ENCODE results near the gene POLD1.

DNA sequence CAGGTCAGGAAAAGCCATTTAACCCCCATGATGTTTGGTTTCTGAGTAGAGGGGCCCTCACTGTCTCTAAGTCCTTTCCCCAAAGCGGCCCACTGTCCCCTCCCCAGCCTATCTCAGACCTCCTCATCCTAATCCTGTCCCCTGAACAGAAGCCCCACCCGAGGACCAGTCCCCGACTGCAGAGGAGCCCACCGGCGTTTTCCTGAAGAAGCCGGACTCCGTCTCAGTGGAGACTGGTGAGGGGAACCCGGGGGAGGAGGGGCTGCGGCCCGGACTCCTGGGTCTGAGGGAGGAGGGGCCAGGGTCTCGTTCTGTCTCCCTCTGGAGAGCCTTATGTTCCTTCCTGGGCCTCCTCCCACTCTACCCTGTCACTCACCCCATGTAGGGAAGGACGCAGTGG lies 51.5 kb downstream of the POLD1 start:
- TF ChIP-seq CTCF (IDR thresholded peaks at IDR 0.05) (no peak), USF2 (IDR thresholded peaks at IDR 0.05; ENCODE audit: borderline replicate concordance, low read depth, low read length) (no peak), EP300 (IDR thresholded peaks at IDR 0.05; ENCODE audit: borderline replicate concordance in 1 of 2, low read depth in 1 of 2, low read length in 1 of 2) (no peak), FOXM1 (IDR thresholded peaks at IDR 0.05; ENCODE audit: low read depth) (no peak), POLR2AphosphoS5 (IDR thresholded peaks at IDR 0.05; ENCODE audit: low read depth, low read length) (no peak)
- TF ChIP-seq, protein P1, sequence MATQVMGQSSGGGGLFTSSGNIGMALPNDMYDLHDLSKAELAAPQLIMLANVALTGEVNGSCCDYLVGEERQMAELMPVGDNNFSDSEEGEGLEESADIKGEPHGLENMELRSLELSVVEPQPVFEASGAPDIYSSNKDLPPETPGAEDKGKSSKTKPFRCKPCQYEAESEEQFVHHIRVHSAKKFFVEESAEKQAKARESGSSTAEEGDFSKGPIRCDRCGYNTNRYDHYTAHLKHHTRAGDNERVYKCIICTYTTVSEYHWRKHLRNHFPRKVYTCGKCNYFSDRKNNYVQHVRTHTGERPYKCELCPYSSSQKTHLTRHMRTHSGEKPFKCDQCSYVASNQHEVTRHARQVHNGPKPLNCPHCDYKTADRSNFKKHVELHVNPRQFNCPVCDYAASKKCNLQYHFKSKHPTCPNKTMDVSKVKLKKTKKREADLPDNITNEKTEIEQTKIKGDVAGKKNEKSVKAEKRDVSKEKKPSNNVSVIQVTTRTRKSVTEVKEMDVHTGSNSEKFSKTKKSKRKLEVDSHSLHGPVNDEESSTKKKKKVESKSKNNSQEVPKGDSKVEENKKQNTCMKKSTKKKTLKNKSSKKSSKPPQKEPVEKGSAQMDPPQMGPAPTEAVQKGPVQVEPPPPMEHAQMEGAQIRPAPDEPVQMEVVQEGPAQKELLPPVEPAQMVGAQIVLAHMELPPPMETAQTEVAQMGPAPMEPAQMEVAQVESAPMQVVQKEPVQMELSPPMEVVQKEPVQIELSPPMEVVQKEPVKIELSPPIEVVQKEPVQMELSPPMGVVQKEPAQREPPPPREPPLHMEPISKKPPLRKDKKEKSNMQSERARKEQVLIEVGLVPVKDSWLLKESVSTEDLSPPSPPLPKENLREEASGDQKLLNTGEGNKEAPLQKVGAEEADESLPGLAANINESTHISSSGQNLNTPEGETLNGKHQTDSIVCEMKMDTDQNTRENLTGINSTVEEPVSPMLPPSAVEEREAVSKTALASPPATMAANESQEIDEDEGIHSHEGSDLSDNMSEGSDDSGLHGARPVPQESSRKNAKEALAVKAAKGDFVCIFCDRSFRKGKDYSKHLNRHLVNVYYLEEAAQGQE (IDR thresholded peaks at IDR 0.05; ENCODE audit: low read depth, low read length), result no peak

Data from SK-N-SH (cell line).